Trophoblast cell (in vitro differentiated cells and primary cell): ENCODE data around the gene COX5A.

Experiments used
- DNase-seq, 2 donors: peaks; one replicate each; pipeline ENCODE4 v3.0.0-alpha.2; 2016
- H2AFZ ChIP-seq: 2 replicates; pipeline ENCODE4 v1.6.1; 2013; ENCODE audit warnings: low read length, moderate library complexity, mild to moderate bottlenecking; ENCODE audit not compliant: insufficient read depth, poor library complexity
- H2AK5ac ChIP-seq: 2 replicates; pipeline ENCODE4 v1.6.1; 2013; ENCODE audit warnings: mild to moderate bottlenecking, low read length
- H2BK120ac ChIP-seq: 2 replicates; pipeline ENCODE4 v1.6.1; 2013; ENCODE audit warnings: low read length, mild to moderate bottlenecking, moderate library complexity; ENCODE audit not compliant: insufficient read depth, poor library complexity
- H2BK12ac ChIP-seq: 2 replicates; pipeline ENCODE4 v1.6.1; 2013; ENCODE audit warnings: mild to moderate bottlenecking, low read length, moderate library complexity
- H2BK5ac ChIP-seq: 2 replicates; pipeline ENCODE4 v1.6.1; 2013; ENCODE audit warnings: low read length, low read depth, moderate library complexity, mild to moderate bottlenecking; ENCODE audit not compliant: poor library complexity
- H3K14ac ChIP-seq: 2 replicates; pipeline ENCODE4 v1.6.1; 2013; ENCODE audit warnings: mild to moderate bottlenecking, low read length
- H3K18ac ChIP-seq: 2 replicates; pipeline ENCODE4 v1.6.1; 2013; ENCODE audit warnings: mild to moderate bottlenecking, low read length
- H3K23ac ChIP-seq: 2 replicates; pipeline ENCODE4 v1.6.1; 2013; ENCODE audit warnings: low read length
- H3K27ac ChIP-seq: 2 replicates; pipeline ENCODE4 v1.5.1; 2013; ENCODE audit warnings: low read depth, mild to moderate bottlenecking, inconsistent platforms, low read length, moderate library complexity
- H3K27me3 ChIP-seq: 2 replicates; pipeline ENCODE4 v1.6.1; 2013; ENCODE audit warnings: inconsistent platforms, mild to moderate bottlenecking, low read length, moderate library complexity; ENCODE audit not compliant: insufficient read depth
- H3K36me3 ChIP-seq, 2 experiments: 1 replicate in 1 of 2; 2 replicates in 1 of 2; pipeline ENCODE4 v1.6.1; 2013; ENCODE audit warnings: low read length in 2 of 2, mild to moderate bottlenecking in 2 of 2, moderate library complexity in 1 of 2; ENCODE audit not compliant: insufficient read depth in 2 of 2, control insufficient read depth in 1 of 2
- H3K4ac ChIP-seq: 2 replicates; pipeline ENCODE4 v1.6.1; 2013; ENCODE audit warnings: low read depth, mild to moderate bottlenecking, low read length, moderate library complexity
- H3K4me1 ChIP-seq, 2 experiments: 1 replicate in 1 of 2; 2 replicates in 1 of 2; pipeline ENCODE4 v1.6.1; 2013; ENCODE audit warnings: low read length in 2 of 2, mild to moderate bottlenecking in 2 of 2, moderate library complexity in 1 of 2; ENCODE audit not compliant: insufficient read depth in 2 of 2, control insufficient read depth in 1 of 2
- H3K4me2 ChIP-seq: 2 replicates; pipeline ENCODE4 v1.6.1; 2013; ENCODE audit warnings: inconsistent platforms, mild to moderate bottlenecking, low read length, moderate library complexity
- H3K4me3 ChIP-seq: 2 replicates; pipeline ENCODE4 v1.5.1; 2013; ENCODE audit warnings: mild to moderate bottlenecking, low read depth, low read length, inconsistent platforms
- H3K79me1 ChIP-seq: one replicate; pipeline ENCODE4 v1.6.1; 2013; ENCODE audit warnings: low read length
- H3K79me2 ChIP-seq: 2 replicates; pipeline ENCODE4 v1.6.1; 2013; ENCODE audit warnings: low read length, mild to moderate bottlenecking; ENCODE audit not compliant: control insufficient read depth, insufficient read depth, poor library complexity
- H3K9ac ChIP-seq: 2 replicates; pipeline ENCODE4 v1.6.1; 2013; ENCODE audit warnings: mild to moderate bottlenecking, low read length
- H3K9me3 ChIP-seq: 2 replicates; pipeline ENCODE4 v1.6.1; 2013; ENCODE audit warnings: low read depth, mild to moderate bottlenecking, control low read depth, inconsistent platforms, low read length; ENCODE audit not compliant: insufficient read depth
- H4K12ac ChIP-seq: 2 replicates; pipeline ENCODE4 v1.6.1; 2013; ENCODE audit warnings: low read depth, mild to moderate bottlenecking, low read length, moderate library complexity
- H4K8ac ChIP-seq: 2 replicates; pipeline ENCODE4 v1.6.1; 2013; ENCODE audit warnings: low read depth, mild to moderate bottlenecking, low read length, moderate library complexity
- H4K91ac ChIP-seq: one replicate; pipeline ENCODE4 v1.6.1; 2013; ENCODE audit warnings: low read depth, mild to moderate bottlenecking, low read length, moderate library complexity
- WGBS: extraction: QIAGEN DNeasy Blood & Tissue Kit; methylation state at CpG from one replicate; pipeline ENCODE4 v1.1.7; 2013; ENCODE audit warnings: missing lambda C conversion rate; ENCODE audit not compliant: insufficient read length, insufficient coverage; ENCODE audit errors: extremely low coverage; 5-methylcytosine and 5-hydroxymethylcytosine counted together

Gene COX5A

DNA sequence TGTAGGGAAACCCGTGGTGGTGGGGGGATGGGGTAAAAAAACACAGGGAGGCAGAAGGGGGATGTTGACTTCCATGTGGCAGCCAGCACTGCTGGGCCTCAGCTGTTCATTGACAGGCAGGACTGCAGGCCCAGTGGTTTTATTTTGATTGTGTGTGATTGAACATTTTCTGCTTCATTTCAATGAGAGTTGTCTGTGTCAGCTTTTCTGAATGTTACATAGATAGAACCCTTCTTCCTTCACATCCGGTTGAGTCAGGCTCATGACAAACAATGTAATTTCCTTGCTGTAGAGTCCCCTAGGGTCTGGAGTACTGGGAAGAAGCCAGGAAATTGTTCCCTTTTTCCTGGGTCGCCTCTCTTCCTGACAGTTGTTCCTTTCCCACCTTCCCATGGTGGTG is 26.9 kb upstream of the COX5A start:
- H3K4me3 ChIP-seq = no peak overlapping the region
- no peak overlapping the region for H3K18ac ChIP-seq
- peaks cover 10% of the 10 kb centered on the region for H3K27me3 ChIP-seq
- H3K27ac ChIP-seq = no peak overlapping the region
- H3K9ac ChIP-seq = no peak overlapping the region
- no peaks in the 10 kb centered on the region for H3K4me1 ChIP-seq
- no peaks in the 10 kb centered on the region for H3K79me1 ChIP-seq
- no peak overlapping the region for H4K91ac ChIP-seq
- no peak overlapping the region for H2AK5ac ChIP-seq
- H3K36me3 ChIP-seq = no peaks in the 10 kb centered on the region
- H2BK5ac ChIP-seq = no peak overlapping the region
- H3K23ac ChIP-seq = no peak overlapping the region
- no peak overlapping the region for H2AFZ ChIP-seq
- no peak overlapping the region for H2BK12ac ChIP-seq
- H3K9me3 ChIP-seq = peaks cover 2% of the 10 kb centered on the region
- no peak for DNase-seq
- H2BK120ac ChIP-seq = no peak overlapping the region
- no peak overlapping the region for H4K12ac ChIP-seq
- no peak overlapping the region for H3K14ac ChIP-seq
- H4K8ac ChIP-seq = no peak overlapping the region
- WGBS = no CpG with 5 or more reads among the region's 3 CpGs
- no peaks in the 10 kb centered on the region for H3K79me2 ChIP-seq
- no peak overlapping the region for H3K4me2 ChIP-seq
- no peak overlapping the region for H3K4ac ChIP-seq

DNA sequence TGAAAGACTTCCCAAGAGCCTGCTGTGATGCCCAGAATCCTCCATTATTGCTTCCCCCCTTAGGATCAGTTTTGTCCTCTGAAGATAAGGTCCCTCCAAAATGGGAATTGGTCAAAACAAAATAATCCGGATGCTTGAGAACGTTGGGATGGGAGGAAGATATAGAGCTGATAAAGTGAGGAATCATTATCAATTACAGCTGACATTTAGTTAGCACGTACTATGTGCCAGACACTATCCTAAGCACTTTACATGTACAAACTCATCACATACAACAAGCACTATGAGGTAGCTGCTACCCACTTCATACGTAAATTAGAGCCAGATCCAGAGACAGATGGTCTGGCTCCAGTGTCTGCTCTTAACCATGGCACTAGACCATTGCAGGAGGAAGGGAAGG is 25.3 kb upstream of the COX5A start:
- H2BK120ac ChIP-seq = no peak overlapping the region
- H3K14ac ChIP-seq = no peak overlapping the region
- no peak overlapping the region for H2AFZ ChIP-seq
- H3K4me1 ChIP-seq = no peaks in the 10 kb centered on the region
- H3K4me2 ChIP-seq = no peak overlapping the region
- H3K23ac ChIP-seq = no peak overlapping the region
- H3K36me3 ChIP-seq = no peaks in the 10 kb centered on the region
- H3K79me2 ChIP-seq = no peaks in the 10 kb centered on the region
- no CpG with 5 or more reads among the region's 4 CpGs for WGBS
- no peak overlapping the region for H4K91ac ChIP-seq
- H2BK12ac ChIP-seq = no peak overlapping the region
- peaks cover 26% of the 10 kb centered on the region for H3K27me3 ChIP-seq
- H3K27ac ChIP-seq = no peak overlapping the region
- H3K9ac ChIP-seq = no peak overlapping the region
- peaks cover 2% of the 10 kb centered on the region for H3K9me3 ChIP-seq
- H4K12ac ChIP-seq = no peak overlapping the region
- H3K4me3 ChIP-seq = no peak overlapping the region
- H3K18ac ChIP-seq = no peak overlapping the region
- no peak for DNase-seq
- no peak overlapping the region for H2AK5ac ChIP-seq
- no peak overlapping the region for H2BK5ac ChIP-seq
- H3K4ac ChIP-seq = no peak overlapping the region
- no peak overlapping the region for H4K8ac ChIP-seq
- no peaks in the 10 kb centered on the region for H3K79me1 ChIP-seq

- no peak overlapping the region for H3K4me2 ChIP-seq
- no peak overlapping the region for H3K14ac ChIP-seq
- no peak overlapping the region for H2BK120ac ChIP-seq
- H3K79me2 ChIP-seq = no peaks in the 10 kb centered on the region
- H3K18ac ChIP-seq = no peak overlapping the region
- no peak for DNase-seq
- no peaks in the 10 kb centered on the region for H3K79me1 ChIP-seq
- no peak overlapping the region for H4K8ac ChIP-seq
- H3K36me3 ChIP-seq = no peaks in the 10 kb centered on the region
- no peak overlapping the region for H2AFZ ChIP-seq
- no peak overlapping the region for H4K12ac ChIP-seq
- H2AK5ac ChIP-seq = no peak overlapping the region
- H3K27me3 ChIP-seq = peaks cover 30% of the 10 kb centered on the region
- no peak overlapping the region for H2BK12ac ChIP-seq
- WGBS = no CpG with 5 or more reads among the region's 2 CpGs
- no peak overlapping the region for H3K23ac ChIP-seq
- H3K9ac ChIP-seq = no peak overlapping the region
- peaks cover 2% of the 10 kb centered on the region for H3K9me3 ChIP-seq
- peaks cover 0 to 2% of the 10 kb centered on the region in 2 experiments for H3K4me1 ChIP-seq
- no peak overlapping the region for H2BK5ac ChIP-seq
- no peak overlapping the region for H3K4me3 ChIP-seq
- H3K27ac ChIP-seq = no peak overlapping the region
- H3K4ac ChIP-seq = no peak overlapping the region
- no peak overlapping the region for H4K91ac ChIP-seq
These were observed 24.8 kb upstream of the COX5A start for GRCh38 chr15:74962671-74963070.

GRCh38 chr15:74962219-74962618 is 24.3 kb upstream of the COX5A start:
- Histone ChIP-seq H3K4me3 (no peak overlapping the region), H3K9me3 (peaks cover 2% of the 10 kb centered on the region), H3K9ac (no peak overlapping the region), H3K4me2 (no peak overlapping the region), H3K27me3 (peaks cover 35% of the 10 kb centered on the region), H4K12ac (no peak overlapping the region), H3K23ac (no peak overlapping the region), H3K4me1 (peaks cover 2 to 4% of the 10 kb centered on the region in 2 experiments), H2BK120ac (no peak overlapping the region), H3K79me2 (no peaks in the 10 kb centered on the region), H2BK5ac (no peak overlapping the region), H3K14ac (no peak overlapping the region), H3K79me1 (no peaks in the 10 kb centered on the region), H3K36me3 (no peaks in the 10 kb centered on the region), H2AFZ (no peak overlapping the region), H3K27ac (no peak overlapping the region), H2BK12ac (no peak overlapping the region), H4K91ac (no peak overlapping the region), H2AK5ac (no peak overlapping the region), H3K4ac (no peak overlapping the region), H3K18ac (no peak overlapping the region), H4K8ac (no peak overlapping the region)
- no CpG with 5 or more reads among the region's 8 CpGs for WGBS
- DNase-seq = no peak
